Breast epithelium (tissue), 4 donors: Measurements from ENCODE around the gene ZPR1. TPM values are rescaled to one million over a fixed set of nuclear protein-coding genes. Genes with fewer than 3 reads are reported as not detected.
"Not testable (repeated sequence)": the region's sequence is repeated elsewhere in the genome, so short reads cannot be mapped to it uniquely, and the experiment has no call there.

ENCODE experiments used
- DNase-seq, 2 donors: peaks; one replicate each; pipeline ENCODE4 v3.0.0-alpha.2; 2019; ENCODE audit warnings: low spot score in 2 of 2
- H3K27ac ChIP-seq, 2 donors: fragments of 200-600 bp; sonication (generic) in 1 of 2; one replicate each; pipeline ENCODE4 v1.5.1; 2016 to 2019; ENCODE audit warnings: mild to moderate bottlenecking in 1 of 2
- H3K27me3 ChIP-seq, 2 donors: fragments of 200-600 bp; sonication (generic) in 1 of 2; one replicate each; pipeline versions ENCODE4 v1.5.1 to v1.6.0; 2017 to 2019; ENCODE audit warnings: control low read depth in 1 of 2, mild to moderate bottlenecking in 1 of 2
- H3K36me3 ChIP-seq: fragments of 200-600 bp; one replicate; pipeline ENCODE4 v1.5.1; 2019
- H3K4me1 ChIP-seq, 2 donors: fragments of 200-600 bp; sonication (generic); one replicate each; pipeline ENCODE4 v1.5.1; 2016 to 2019; ENCODE audit warnings: control low read depth in 1 of 2
- H3K4me3 ChIP-seq, 3 donors: fragments of 200-600 bp; sonication (generic); 1 replicate in 2 of 3; 2 replicates in 1 of 3; pipeline ENCODE4 v1.5.1; 2016 to 2019; ENCODE audit warnings: mild to moderate bottlenecking in 3 of 3, moderate library complexity in 2 of 3
- H3K9me3 ChIP-seq, 2 donors: fragments of 200-600 bp; sonication (generic) in 1 of 2; one replicate each; pipeline ENCODE4 v1.5.1; 2016 to 2019; ENCODE audit warnings: control low read depth in 1 of 2
- CTCF ChIP-seq, 3 donors: fragments of 450-650 bp; IDR thresholded peaks; one replicate each; pipeline ENCODE4 v1.5.1; 2016 to 2017; ENCODE audit warnings: antibody characterized with exemption in 3 of 3, mild to moderate bottlenecking in 3 of 3, moderate library complexity in 3 of 3
- POLR2A ChIP-seq: fragments of 450-650 bp; IDR thresholded peaks from one replicate; pipeline ENCODE4 v1.6.1; 2016; ENCODE audit warnings: antibody characterized with exemption, mild to moderate bottlenecking, moderate library complexity
- POLR2AphosphoS5 ChIP-seq, 3 donors: sonication (generic); formaldehyde crosslinking; IDR thresholded peaks; one replicate each; pipeline ENCODE4 v1.6.1; 2017; ENCODE audit warnings: antibody characterized with exemption in 3 of 3
- intact Hi-C: fragments of 100-400 bp; cut with DNase I; formaldehyde crosslinking; loops from one replicate; pipeline ENCODE4 v1.15.1; 2023; ENCODE audit warnings: low total_unique reads
- total RNA-seq, 3 donors: library from RNA; depleted of rRNA; stranded (reverse); fragments of >200 nt; gene quantifications; one replicate each; pipeline ENCODE4 v1.1.0, GENCODE V29; 2016

ZPR1 gene, protein sequence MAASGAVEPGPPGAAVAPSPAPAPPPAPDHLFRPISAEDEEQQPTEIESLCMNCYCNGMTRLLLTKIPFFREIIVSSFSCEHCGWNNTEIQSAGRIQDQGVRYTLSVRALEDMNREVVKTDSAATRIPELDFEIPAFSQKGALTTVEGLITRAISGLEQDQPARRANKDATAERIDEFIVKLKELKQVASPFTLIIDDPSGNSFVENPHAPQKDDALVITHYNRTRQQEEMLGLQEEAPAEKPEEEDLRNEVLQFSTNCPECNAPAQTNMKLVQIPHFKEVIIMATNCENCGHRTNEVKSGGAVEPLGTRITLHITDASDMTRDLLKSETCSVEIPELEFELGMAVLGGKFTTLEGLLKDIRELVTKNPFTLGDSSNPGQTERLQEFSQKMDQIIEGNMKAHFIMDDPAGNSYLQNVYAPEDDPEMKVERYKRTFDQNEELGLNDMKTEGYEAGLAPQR
- 10 to 100 TPM; 29.4 to 38.7 (median 34.7) TPM for total RNA-seq

GRCh38 chr11:116787786-116788486, at the start of gene ZPR1:
Gene ZPR1, minus strand, starts transcription at chr11:116788023. Its CDS starts 33 bp downstream, at chr11:116787990.
- Histone ChIP-seq H3K36me3 (no peaks in the 10 kb centered on the region), H3K4me3 (peak within 1 kb of the TSS; percentile 84 to 98 (median 86)), H3K9me3 (no peaks in the 10 kb centered on the region), H3K27ac (peak within 1 kb of the TSS; percentile 82 to 88), H3K4me1 (peaks cover 0 to 9% of the 10 kb centered on the region in 2 donors), H3K27me3 (peaks cover 0 to 4% of the 10 kb centered on the region in 2 donors)
- DNase-seq = peak; percentile 67 to 81
- intact Hi-C loops = no loop called here
- TF ChIP-seq POLR2A = peak; percentile 65
- TF ChIP-seq CTCF (IDR thresholded peaks at IDR 0.05) = peak in 2 of 3 donors; percentile 30 to 34
- peak; percentile 16 to 71 (median 55) for TF ChIP-seq POLR2AphosphoS5 (IDR thresholded peaks at IDR 0.05)

DNA sequence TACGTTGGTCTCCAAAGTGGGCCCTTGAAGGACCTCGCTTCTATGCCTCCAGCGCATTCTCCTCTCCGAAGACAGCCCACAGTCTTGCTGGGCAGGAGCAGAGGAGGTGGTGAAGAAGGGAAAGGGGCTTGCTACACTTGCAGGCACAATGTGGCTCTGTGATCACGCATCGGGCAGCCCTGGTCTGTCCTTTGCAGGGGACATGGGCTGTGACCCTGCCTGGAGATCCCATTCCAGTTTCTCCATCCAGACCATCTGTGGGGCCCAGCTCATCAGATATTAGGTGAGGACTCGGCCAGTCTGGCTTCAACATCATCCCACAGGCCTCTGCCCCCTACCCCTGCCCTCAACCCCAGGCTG, 48.8 kb upstream of the ZPR1 start:
- Histone ChIP-seq H3K9me3 (no peaks in the 10 kb centered on the region), H3K4me3 (no peak overlapping the region), H3K27me3 (no peaks in the 10 kb centered on the region), H3K27ac (no peak overlapping the region), H3K4me1 (no peaks in the 10 kb centered on the region), H3K36me3 (no peaks in the 10 kb centered on the region)
- DNase-seq = no peak
- TF ChIP-seq POLR2A (no peak), POLR2AphosphoS5 (IDR thresholded peaks at IDR 0.05) (no peak), CTCF (IDR thresholded peaks at IDR 0.05) (no peak)
- intact Hi-C loops = no loop called here

DNA sequence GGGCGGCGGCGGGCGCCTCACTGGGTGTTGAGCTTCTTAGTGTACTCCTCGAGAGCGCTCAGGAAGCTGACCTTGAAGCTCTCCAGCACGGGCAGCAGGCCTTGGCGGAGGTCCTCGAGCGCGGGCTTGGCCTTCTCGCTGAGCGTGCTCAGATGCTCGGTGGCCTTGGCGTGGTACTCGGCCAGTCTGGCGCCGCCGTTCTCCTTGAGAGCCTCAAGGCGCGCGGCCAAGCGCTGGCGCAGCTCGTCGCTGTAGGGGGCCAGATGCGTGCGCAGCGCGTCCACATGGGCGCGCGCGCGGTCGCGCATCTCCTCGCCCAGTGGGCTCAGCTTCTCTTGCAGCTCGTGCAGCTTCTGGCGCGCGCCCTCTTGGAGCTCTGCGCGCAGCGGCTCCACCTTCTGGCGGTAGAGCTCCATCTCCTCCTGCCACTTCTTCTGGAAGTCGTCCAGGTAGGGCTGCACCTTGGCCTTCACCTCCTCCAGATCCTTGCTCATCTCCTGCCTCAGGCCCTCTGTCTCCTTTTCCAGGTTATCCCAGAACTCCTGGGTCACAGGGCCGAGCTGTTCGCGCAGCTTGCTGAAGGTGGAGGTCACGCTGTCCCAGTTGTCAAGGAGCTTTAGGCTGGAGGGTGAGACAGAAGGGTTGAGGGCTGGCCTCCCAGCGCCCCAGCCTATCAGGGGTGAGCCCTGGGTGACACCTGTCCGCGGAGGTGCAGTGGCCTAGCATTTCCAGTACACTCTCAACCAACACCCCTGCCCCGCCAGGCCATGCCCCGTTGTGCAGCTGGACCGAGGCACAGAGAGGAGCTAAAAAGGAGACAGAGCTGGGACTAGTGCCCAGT, 48.2 kb upstream of the ZPR1 start:
- intact Hi-C loops = no loop called here
- peak in 2 of 3 donors; percentile 43 to 52 for TF ChIP-seq CTCF (IDR thresholded peaks at IDR 0.05)
- TF ChIP-seq POLR2A = no peak
- TF ChIP-seq POLR2AphosphoS5 (IDR thresholded peaks at IDR 0.05) = peak in 1 of 3 donors; percentile 59
- Histone ChIP-seq H3K27me3 (no peaks in the 10 kb centered on the region), H3K36me3 (no peaks in the 10 kb centered on the region), H3K4me1 (no peaks in the 10 kb centered on the region), H3K4me3 (peak overlapping the region; percentile 34 to 63 (median 50)), H3K27ac (peak overlapping the region in 1 of 2 donors; percentile 28), H3K9me3 (no peaks in the 10 kb centered on the region)
- peak; percentile 54 to 83 for DNase-seq

DNA sequence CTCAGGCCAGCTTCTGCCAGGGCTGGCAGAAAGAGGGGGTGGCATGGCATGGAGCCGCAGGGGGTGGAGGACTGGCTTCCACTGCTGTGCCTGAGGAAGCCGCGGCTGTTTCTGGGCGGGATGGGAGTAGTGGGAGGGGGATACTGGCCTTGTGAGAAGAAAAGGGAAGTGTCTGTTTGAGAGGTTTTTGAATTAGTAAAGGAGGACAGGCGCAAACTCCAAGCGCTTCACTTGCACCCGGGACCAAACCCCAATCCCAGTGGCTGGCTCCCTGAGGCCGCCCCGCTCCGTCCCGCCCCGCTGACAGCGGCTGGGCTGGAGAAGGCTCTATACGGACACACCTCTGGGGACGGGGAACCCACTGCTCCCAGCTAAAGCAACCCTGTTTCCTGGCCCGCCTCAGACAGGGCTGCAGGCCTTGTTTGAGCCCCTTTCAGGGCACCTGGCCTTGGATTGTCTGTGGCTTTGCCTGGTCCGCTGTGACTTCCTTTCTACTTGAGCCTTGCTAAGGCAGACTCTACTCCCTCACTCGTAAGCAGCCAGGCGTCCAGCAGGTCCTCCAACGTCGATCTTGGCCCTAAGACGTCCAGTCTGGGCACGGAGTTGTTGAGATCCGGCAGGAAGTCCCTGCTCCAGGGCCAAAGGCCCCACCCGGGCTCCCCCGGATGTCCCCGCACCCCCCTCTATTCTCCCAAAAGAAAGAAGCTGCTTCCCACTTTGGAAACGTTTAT, 47.4 kb upstream of the ZPR1 start:
- Histone ChIP-seq H3K9me3 (no peaks in the 10 kb centered on the region), H3K27ac (peak overlapping the region in 1 of 2 donors; percentile 35), H3K36me3 (no peaks in the 10 kb centered on the region), H3K27me3 (no peaks in the 10 kb centered on the region), H3K4me3 (peak overlapping the region; percentile 34 to 63 (median 50)), H3K4me1 (no peaks in the 10 kb centered on the region)
- TF ChIP-seq POLR2A (no peak), POLR2AphosphoS5 (IDR thresholded peaks at IDR 0.05) (no peak), CTCF (IDR thresholded peaks at IDR 0.05) (no peak)
- intact Hi-C loops = no loop called here
- DNase-seq = no peak

DNA sequence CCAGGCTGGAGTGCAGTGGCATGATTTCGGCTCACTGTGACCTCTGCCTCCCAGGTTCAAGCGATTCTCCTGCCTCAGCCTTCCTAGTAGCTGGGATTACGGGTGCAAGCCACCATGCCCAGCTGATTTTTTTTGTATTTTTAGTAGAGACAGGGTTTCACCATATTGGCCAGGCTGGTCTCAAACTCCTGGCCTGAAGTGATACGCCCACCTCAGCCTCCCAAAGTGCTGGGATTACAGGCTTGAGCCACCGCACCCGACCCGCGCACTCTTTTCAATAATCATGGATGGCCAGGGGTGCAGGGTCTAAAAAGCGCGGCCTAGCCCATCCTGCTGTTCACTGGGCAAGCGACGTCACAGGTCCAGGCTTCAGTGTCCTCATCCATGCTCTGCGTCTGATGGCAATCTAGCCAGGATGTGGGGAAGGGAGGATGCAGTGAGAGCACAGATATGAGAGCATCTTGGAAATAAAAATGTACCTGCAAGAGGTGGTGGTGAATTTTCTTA, 46.8 kb upstream of the ZPR1 start:
- H3K4me1 ChIP-seq, H3K27ac ChIP-seq, H3K36me3 ChIP-seq, intact Hi-C loops, H3K9me3 ChIP-seq, DNase-seq, H3K4me3 ChIP-seq, H3K27me3 ChIP-seq: not testable (repeated sequence)
